Left forelimb (tissue), 1 donor: Measurements from ENCODE around the gene PHYHIPL.

Experiments
- DNase-seq: peaks from one replicate; pipeline ENCODE4 v3.0.0-alpha.2; 2018; ENCODE audit warnings: low spot score

PHYHIPL gene

GRCh38 chr10:59176241-59177030 is at the start of gene PHYHIPL:
Gene PHYHIPL (plus strand): TSS chr10:59176643. CDS start chr10:59176854, 211 bp downstream.
- DNase-seq = peak; percentile 66

DNA sequence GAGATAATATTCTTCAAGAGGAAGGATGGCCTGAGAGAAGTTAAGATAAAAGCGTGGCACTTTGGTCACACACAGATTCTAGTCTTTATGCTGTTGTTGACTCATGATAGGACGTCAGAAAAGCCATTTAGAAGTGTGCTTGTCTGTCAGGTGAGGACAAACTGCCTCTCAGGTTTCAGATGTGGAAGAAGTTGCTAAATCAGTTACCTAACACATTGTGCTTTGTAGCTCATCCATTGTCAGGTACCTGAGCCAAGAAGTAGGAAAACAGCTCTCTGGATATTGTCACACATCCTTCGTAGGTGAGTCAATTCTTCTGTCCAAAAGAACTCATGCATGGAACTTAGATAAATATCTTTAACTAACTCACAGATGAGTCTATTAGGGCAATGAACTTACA is 49.5 kb upstream of the PHYHIPL start:
- DNase-seq = no peak

DNA sequence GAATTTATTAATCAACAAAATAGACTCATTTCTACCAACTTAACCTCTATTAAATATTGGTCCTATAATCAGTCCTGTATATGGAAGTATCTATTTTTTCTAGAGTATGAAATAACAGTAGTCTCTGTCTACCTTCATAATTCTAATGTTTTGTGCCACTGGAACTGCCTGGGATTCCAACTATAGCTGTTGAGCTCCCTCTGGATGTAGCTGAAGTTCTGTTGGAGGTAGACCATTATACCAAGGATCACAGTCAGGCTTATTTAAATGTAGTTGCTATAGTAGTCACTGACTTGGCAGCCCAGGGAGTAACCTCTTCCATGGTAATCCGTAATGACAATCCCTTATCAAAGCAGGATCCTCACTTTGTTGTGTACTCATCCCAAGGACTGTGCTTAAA is 48.5 kb upstream of the PHYHIPL start:
- no peak for DNase-seq

GRCh38 chr10:59129867-59130266 is 46.6 kb upstream of the PHYHIPL start:
- DNase-seq = no peak

- no peak for DNase-seq
Measured at GRCh38 chr10:59131666-59132065, 44.8 kb upstream of the PHYHIPL start.

- DNase-seq = no peak
Measured at GRCh38 chr10:59133841-59134593, 42.4 kb upstream of the PHYHIPL start.

GRCh38 chr10:59134785-59135184 is 41.7 kb upstream of the PHYHIPL start:
- no peak for DNase-seq

GRCh38 chr10:59135275-59135674 is 41.2 kb upstream of the PHYHIPL start:
- no peak for DNase-seq

DNA sequence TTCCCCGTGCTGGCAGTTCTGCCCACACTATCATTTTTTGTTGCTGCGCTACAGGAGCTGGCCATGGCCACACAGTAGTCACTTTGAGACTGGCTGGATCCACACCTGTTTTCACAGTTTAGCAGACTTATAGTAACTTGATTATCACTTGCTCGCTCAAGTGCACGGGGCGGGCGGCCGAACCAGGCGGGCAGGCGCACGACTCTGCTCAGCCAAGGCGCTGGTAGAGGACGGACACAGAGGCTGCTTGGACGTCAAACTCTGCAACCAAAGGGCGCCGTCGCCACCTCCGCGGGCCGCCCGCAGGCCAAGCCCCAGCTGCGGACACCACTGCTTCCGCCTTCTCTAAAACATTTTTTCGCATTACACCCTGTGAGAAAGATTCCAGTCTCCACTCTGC is 38.4 kb upstream of the PHYHIPL start:
- DNase-seq = no peak

GRCh38 chr10:59143544-59143943 is 32.9 kb upstream of the PHYHIPL start:
- no peak for DNase-seq

- DNase-seq = no peak
Measured at GRCh38 chr10:59148701-59149100, 27.7 kb upstream of the PHYHIPL start.

DNA sequence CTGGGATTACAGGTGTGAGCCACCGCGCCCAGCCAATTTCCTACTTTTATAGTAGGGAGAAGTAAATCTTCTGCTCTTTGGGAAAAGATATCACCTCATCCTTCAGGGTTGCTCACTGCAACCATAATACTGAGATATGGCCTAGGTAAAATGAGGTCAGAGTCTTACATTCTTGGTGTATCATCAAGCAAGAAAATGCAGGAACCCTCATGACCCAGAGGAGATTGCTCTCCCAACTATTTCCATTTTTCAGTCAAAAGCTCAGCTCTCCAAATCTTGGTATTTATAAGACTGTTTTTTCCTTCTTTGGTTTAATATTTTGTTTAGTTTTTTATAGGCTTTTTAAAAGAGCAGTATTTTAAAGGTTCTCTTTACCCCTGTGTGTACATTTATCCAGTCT is 20.9 kb upstream of the PHYHIPL start:
- no peak for DNase-seq

- DNase-seq = no peak
Measured at GRCh38 chr10:59167512-59167911, 8.9 kb upstream of the PHYHIPL start.

GRCh38 chr10:59172567-59172966 is 3.9 kb upstream of the PHYHIPL start:
- DNase-seq = no peak

- no peak for DNase-seq
Measured at GRCh38 chr10:59173414-59173813, 3.0 kb upstream of the PHYHIPL start.

GRCh38 chr10:59175538-59176240 is 754 bp upstream of the PHYHIPL start:
- DNase-seq = peak; percentile 56

DNA sequence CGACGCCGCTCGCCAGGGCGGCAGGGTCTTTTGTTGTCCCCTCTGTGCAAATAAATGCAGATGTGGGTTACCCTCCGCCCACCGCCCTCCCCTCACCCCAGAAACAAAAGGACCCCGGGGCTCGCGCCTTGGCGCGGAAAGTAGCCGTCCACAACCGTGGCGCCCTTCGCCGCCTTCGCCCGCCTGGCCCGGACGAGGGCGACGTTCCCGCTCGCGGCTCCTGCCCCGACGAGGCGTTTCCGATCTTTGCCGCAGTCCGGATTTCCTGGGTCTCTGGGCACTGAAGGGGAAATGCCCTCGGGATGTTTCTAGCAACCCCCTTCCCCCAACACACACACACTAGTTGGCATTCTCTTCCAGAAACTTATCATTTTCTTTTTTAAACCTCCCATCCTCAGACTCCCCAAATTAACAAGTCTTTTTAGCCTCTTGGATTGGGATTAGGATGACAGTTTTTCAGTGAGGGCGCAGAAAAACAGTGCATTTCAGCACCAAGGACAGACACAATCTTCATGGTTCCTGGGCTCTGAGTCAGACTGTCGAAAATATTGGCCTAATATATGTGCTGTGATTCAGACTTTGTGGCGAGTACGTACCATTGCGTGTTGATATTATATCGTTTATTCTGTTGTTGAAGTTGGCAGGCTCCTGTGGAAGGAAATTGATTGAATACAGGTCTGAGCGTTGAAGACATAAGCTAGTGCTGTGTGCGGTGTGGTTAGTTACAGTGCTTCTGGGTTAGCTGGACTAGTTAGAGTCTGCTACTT is 771 bp downstream of the PHYHIPL start:
- peak; percentile 65 for DNase-seq

GRCh38 chr10:59177836-59178235 is 1.4 kb downstream of the PHYHIPL start:
- DNase-seq = no peak

GRCh38 chr10:59179068-59179467 is 2.6 kb downstream of the PHYHIPL start:
- no peak for DNase-seq

GRCh38 chr10:59180689-59181270 is 4.3 kb downstream of the PHYHIPL start:
- no peak for DNase-seq

DNA sequence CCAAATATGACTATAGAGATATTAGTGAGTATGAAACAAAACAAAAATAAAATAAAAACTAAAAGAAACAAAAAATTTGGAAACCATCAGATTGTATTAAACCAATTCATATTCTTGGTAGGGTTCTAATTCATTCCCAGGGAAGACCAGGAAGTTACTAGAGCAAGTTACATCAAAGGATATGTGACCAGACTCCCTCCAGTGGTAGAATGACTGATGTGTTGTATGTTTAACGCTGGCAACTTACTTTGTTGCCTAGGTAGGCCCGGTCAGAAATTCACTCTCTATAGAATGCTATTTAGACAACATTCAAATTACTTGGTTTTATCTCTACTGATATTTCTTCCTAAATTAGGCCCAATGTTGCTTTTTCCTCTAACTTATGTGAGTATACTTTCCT is 5.2 kb downstream of the PHYHIPL start:
- DNase-seq = no peak

GRCh38 chr10:59190332-59190731 is 13.9 kb downstream of the PHYHIPL start:
- DNase-seq = no peak
